A549 treated with CORT108297 at 1 μM for 4 hours (cell line): ENCODE data around the gene ATM. TPM values are rescaled to one million over a fixed set of nuclear protein-coding genes. Genes with fewer than 3 reads are reported as not detected.

Experiments
- total RNA-seq: library from RNA; stranded (reverse); fragments of 200-300 nt; extraction: Qiagen RNA extraction; gene quantifications from 5 replicates; pipeline ENCODE4 v1.2.3, GENCODE V29; 2022

The ATM gene
- 7.8 to 13.3 TPM (median 7.9 TPM) in 5 replicates for total RNA-seq

GRCh38 chr11:108222574-108223347 is at the start of gene ATM, which contains the start of gene NPAT:
Gene ATM (plus strand): TSS chr11:108223067. CDS start chr11:108227625, 4,558 bp downstream.
Gene NPAT (minus strand): TSS chr11:108222638. CDS start chr11:108222536, 102 bp downstream.

Other genes with a start within 250 kb of the ATM start
- 6.3 to 10.8 TPM (median 9.9 TPM) in 5 replicates for gene CUL5, start 214.2 kb upstream of the ATM start, total RNA-seq
- 59.6 to 91.3 TPM (median 63.8 TPM) in 5 replicates for gene ACAT1, start 101.5 kb upstream of the ATM start, total RNA-seq
- 3.8 to 6.1 TPM (median 4.8 TPM) in 5 replicates for gene NPAT, start 429 bp upstream of the ATM start, total RNA-seq
- 0.12 to 0.29 TPM (median 0.21 TPM) in 5 replicates for gene C11orf65, start 244.5 kb downstream of the ATM start, total RNA-seq